ENCODE results near the gene ACTN1. TPM values are rescaled to one million over a fixed set of nuclear protein-coding genes. Genes with fewer than 3 reads are reported as not detected.

The ACTN1 gene
- total RNA-seq, 4 donors from 2014 or later, result 76.8 to 117 (median 94.0) TPM

DNA sequence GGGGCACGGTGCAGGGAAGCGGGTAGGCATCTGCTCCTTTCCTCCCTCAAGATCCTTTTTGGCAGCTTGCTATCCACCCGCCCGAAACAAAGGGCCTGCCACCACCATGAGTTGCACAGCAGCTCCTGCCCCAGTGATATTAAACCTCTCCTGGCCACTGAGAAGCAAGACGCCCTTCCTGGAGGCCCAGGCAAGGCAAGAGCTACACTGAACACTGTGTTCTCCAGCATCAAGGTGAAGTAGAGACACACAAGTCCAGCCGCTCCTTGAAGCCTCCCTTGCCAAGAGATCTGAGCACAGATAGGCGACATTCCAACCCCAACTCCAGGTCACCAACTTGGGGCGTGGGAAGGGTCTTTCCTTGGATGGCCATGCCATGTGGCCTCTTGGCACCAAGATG, 70.9 kb downstream of the ACTN1 start:
- Histone ChIP-seq H3K4me1 (no peaks in the 10 kb centered on the region), H3K4me3 (no peak overlapping the region), H3K36me3 (peaks cover 61% of the 10 kb centered on the region), H3K27ac (no peak overlapping the region), H3K9me3 (no peaks in the 10 kb centered on the region), H3K27me3 (no peaks in the 10 kb centered on the region)
- no peak for TF ChIP-seq POLR2AphosphoS5 (IDR thresholded peaks at IDR 0.05)
- TF ChIP-seq POLR2A (IDR thresholded peaks at IDR 0.05), result no peak
- no peak for TF ChIP-seq EP300 (IDR thresholded peaks at IDR 0.05)
- WGBS, result 78% methylated on average over 8 of the region's 8 CpGs
- no peak for DNase-seq (ENCODE audit: low spot score in 2 of 2)

DNA sequence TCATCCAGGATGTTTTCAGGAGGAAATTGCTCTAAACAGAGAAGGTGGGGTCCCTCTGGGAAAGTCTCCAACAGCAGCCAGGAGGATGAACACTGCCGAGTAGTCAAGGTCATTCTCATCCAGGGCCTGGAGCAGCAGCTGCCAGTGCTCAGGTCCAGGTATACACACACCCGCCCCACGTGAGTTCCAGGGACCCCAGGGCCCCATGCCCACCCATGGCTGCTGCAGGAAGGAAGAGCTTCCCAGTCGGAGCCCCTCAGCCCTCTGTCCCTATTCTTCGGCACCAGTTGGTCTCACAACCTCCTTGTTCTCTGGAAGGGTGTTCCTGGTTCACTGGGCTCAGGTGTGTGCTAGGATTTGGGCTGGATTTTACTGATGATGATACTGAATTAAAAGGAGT, 72.7 kb downstream of the ACTN1 start:
- Histone ChIP-seq H3K36me3 (peaks cover 74% of the 10 kb centered on the region), H3K27me3 (no peaks in the 10 kb centered on the region), H3K27ac (no peak overlapping the region), H3K4me3 (no peak overlapping the region), H3K9me3 (no peaks in the 10 kb centered on the region), H3K4me1 (no peaks in the 10 kb centered on the region)
- no peak for TF ChIP-seq POLR2A (IDR thresholded peaks at IDR 0.05)
- TF ChIP-seq, protein P1, sequence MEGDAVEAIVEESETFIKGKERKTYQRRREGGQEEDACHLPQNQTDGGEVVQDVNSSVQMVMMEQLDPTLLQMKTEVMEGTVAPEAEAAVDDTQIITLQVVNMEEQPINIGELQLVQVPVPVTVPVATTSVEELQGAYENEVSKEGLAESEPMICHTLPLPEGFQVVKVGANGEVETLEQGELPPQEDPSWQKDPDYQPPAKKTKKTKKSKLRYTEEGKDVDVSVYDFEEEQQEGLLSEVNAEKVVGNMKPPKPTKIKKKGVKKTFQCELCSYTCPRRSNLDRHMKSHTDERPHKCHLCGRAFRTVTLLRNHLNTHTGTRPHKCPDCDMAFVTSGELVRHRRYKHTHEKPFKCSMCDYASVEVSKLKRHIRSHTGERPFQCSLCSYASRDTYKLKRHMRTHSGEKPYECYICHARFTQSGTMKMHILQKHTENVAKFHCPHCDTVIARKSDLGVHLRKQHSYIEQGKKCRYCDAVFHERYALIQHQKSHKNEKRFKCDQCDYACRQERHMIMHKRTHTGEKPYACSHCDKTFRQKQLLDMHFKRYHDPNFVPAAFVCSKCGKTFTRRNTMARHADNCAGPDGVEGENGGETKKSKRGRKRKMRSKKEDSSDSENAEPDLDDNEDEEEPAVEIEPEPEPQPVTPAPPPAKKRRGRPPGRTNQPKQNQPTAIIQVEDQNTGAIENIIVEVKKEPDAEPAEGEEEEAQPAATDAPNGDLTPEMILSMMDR (IDR thresholded peaks at IDR 0.05), result no peak
- no peak for TF ChIP-seq EP300 (IDR thresholded peaks at IDR 0.05)
- no peak for TF ChIP-seq POLR2AphosphoS5 (IDR thresholded peaks at IDR 0.05)
- no peak for DNase-seq (ENCODE audit: low spot score in 2 of 2)
- WGBS, result 86% methylated on average over 5 of the region's 5 CpGs

DNA sequence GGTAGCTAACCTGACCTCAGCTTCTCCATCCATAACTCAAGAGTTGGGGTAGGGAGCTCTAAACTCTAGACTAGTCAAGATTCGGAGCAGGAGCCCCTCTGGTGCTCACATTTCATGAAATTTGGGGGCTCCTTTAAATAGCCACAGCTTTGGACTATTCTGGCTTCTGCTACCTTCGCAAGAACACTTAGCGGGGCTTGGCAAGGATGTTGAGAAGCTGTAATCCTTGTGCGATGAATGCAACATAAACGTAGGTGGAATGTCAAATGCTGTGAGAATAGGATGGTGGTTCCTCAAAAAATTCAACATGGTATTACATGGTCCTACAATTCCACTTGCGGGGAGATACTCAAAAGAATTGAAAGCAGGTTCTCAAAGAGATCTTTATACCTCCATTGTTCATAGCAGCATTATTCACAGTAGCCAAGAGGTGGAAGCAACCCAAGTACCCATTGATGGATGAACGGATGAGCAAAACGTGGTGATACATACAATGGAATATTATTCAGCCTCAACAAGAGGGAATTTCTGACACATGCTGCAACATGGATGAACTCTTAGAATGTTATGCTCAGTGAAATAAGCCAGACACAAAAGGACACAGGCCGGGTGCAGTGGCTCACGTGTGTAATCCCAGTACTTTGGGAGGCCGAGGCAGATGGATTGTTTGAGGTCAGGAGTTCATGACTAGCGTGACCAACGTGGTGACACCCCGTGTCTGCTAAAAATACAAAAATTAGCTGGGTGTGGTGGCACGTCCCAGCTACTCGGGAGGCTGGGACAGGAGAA, 73.8 kb downstream of the ACTN1 start:
- H3K9me3 ChIP-seq, result no peaks in the 10 kb centered on the region
- 89% methylated on average over 16 of the region's 16 CpGs for WGBS

DNA sequence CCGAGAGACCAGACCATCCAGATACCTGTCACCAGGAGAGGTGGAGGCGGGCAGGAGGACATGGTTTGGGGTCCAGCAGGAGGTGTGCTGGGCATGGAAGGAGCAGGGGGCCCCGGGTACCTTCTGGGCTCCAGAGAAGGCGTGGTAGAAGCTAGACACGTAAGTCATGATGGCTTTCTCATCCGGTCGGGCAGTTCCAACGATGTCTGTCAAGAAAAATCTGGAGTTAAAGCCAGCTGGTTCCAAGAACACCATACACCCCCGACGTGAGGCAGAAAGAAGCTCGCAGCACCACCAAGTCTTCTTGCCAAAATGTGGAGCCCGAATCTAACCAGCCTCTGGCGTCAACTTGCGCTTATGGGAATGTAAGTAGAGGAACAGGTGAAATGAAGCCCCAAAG, 76.7 kb downstream of the ACTN1 start:
- Histone ChIP-seq H3K9me3 (no peaks in the 10 kb centered on the region), H3K36me3 (peaks cover 62% of the 10 kb centered on the region)
- WGBS, result 94% methylated on average over 14 of the region's 14 CpGs

More for the DNA sequence above, 73.8 kb downstream of the ACTN1 start:
- H3K4me3 ChIP-seq, result no peak overlapping the region
- H3K27ac ChIP-seq, result no peak overlapping the region
- peaks cover 75% of the 10 kb centered on the region for H3K36me3 ChIP-seq
- H3K27me3 ChIP-seq, result no peaks in the 10 kb centered on the region
- no peak for DNase-seq (ENCODE audit: low spot score in 2 of 2)
- TF ChIP-seq POLR2A (IDR thresholded peaks at IDR 0.05) (no peak), EP300 (IDR thresholded peaks at IDR 0.05) (no peak), POLR2AphosphoS5 (IDR thresholded peaks at IDR 0.05) (no peak)
- TF ChIP-seq, protein P1 (IDR thresholded peaks at IDR 0.05), result no peak
- no peaks in the 10 kb centered on the region for H3K4me1 ChIP-seq

DNA sequence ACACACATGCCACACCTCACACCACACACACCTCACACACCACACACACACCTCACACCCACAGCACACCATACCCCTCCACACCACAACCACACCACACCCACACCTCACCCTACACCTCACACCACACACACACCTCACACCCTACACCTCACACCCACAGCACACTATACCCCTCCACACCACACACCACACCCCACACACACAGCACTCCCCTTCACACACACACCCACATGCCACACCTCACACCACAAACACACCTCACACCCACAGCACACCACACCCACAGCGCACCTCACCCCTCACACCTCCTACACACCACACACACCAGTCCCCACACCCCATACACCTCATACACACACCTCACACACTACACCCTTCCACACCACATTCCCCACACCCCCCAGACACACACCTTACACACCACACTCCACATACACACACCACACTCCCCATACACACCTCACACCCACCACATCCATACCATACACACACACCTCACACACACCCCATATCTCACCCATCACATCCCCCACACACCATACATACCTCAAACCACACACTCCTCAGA, 80.0 kb downstream of the ACTN1 start:
- no peak overlapping the region for H3K27ac ChIP-seq
- TF ChIP-seq, protein P1 (IDR thresholded peaks at IDR 0.05), result no peak
- TF ChIP-seq EP300 (IDR thresholded peaks at IDR 0.05) (no peak), POLR2AphosphoS5 (IDR thresholded peaks at IDR 0.05) (no peak), POLR2A (IDR thresholded peaks at IDR 0.05) (no peak)
- H3K36me3 ChIP-seq, result peaks cover 62% of the 10 kb centered on the region

More for the DNA sequence above, 76.7 kb downstream of the ACTN1 start:
- no peak for TF ChIP-seq POLR2AphosphoS5 (IDR thresholded peaks at IDR 0.05)
- no peak for TF ChIP-seq EP300 (IDR thresholded peaks at IDR 0.05)
- no peak for TF ChIP-seq POLR2A (IDR thresholded peaks at IDR 0.05)
- TF ChIP-seq, protein P1 (IDR thresholded peaks at IDR 0.05), result no peak
- Histone ChIP-seq H3K4me3 (no peak overlapping the region), H3K27ac (no peak overlapping the region), H3K4me1 (peaks cover 3% of the 10 kb centered on the region), H3K27me3 (no peaks in the 10 kb centered on the region)
- no peak for DNase-seq (ENCODE audit: low spot score in 2 of 2)

More for the DNA sequence above, 80.0 kb downstream of the ACTN1 start:
- no peaks in the 10 kb centered on the region for H3K27me3 ChIP-seq
- whole genome bisulfite sequencing, result 70% methylated on average over 1 of the region's 1 CpG
- no peaks in the 10 kb centered on the region for H3K9me3 ChIP-seq
- DNase-seq (ENCODE audit: low spot score in 2 of 2), result no peak
- H3K4me3 ChIP-seq, result no peak overlapping the region
- peaks cover 3% of the 10 kb centered on the region for H3K4me1 ChIP-seq

Data from suprapubic skin (tissue), 4 donors.